ENCODE measurements around the gene SNAP25. TPM values are rescaled to one million over a fixed set of nuclear protein-coding genes. Genes with fewer than 3 reads are reported as not detected.

The SNAP25 gene
- total RNA-seq, 1 donor from 2014 or later, result 2.2 TPM

DNA sequence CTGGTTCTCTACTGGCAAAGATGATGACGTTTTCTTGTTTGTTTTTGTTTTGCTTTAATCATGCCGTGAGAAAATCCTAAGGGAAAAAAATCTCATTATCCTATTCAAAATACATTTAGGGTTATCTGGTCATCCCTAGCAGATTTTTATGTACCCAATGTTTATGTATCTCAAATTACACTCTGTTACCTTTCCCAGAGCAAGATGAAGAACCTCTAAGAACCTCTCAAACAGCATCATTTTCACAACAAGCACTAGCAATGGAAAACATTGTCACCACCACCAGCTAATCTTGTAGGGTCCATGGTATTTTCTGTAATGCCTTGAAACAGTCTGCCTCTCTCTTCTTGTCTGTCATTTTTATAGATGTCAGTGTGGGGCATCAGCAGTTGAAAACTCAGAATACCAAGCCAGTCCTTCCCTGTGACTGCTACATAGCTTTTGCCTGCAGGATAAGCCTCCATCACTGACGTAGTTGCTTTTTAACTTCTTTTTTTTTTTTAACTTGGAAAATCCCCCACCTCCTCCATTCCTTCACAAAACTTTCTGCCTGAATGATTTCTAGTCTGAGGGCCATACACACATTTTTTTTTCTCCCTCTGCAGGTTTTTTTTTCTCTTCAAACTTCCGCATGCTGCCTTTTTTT, 2.4 kb upstream of the SNAP25 start:
- DNase-seq, result peak; percentile 3

DNA sequence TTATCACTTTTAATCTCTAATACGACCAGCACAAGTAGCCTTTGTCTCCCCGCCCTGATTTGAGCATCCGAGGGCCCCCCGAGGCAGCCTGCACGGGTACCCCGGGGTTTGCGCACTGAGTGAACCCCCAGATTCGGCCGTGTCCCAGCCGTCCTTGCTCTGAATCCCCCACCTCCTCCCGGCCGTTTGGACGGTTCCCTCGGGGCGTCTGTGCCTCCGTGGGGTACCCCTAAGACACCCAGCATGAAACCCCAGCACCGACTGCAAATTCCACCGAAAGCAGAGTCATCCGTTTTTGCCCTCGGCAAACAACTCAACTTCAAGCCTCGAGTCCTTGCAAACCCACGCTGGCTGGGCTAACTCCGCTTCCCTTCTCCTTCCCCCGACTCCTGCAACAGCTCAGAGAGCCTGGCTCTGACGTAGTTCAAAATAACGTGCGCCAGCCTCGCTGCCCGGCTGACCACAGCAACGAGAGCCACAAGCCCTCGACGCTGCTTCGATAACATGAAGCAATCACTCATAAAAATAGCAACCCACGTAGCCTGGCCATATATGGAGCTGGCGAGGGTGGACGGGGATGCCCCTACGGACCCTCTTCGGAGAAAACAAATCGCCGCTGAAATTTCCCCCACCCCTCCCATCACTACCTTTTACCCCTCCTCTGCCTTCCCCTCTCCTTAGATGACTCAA, 764 bp upstream of the SNAP25 start:
- DNase-seq, result peak; percentile 75

DNA sequence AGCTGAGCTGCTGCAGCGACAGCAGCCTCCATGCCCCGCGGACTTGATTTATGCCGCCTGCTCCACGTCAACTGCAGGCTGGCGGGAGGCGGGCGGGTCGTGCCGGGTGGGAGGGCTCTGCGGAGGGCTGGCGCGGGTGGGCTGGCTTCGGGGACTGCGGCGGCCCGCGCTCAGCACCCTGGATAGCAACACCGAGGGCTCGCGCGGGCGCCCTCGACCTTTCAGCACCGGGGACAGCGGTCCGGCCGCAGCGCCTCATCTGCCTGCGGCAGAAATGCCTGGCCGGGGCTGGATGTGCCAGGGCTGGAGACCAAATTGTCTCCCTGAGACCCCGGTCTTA, 792 bp downstream of the SNAP25 start:
- peak; percentile 94 for DNase-seq

DNA sequence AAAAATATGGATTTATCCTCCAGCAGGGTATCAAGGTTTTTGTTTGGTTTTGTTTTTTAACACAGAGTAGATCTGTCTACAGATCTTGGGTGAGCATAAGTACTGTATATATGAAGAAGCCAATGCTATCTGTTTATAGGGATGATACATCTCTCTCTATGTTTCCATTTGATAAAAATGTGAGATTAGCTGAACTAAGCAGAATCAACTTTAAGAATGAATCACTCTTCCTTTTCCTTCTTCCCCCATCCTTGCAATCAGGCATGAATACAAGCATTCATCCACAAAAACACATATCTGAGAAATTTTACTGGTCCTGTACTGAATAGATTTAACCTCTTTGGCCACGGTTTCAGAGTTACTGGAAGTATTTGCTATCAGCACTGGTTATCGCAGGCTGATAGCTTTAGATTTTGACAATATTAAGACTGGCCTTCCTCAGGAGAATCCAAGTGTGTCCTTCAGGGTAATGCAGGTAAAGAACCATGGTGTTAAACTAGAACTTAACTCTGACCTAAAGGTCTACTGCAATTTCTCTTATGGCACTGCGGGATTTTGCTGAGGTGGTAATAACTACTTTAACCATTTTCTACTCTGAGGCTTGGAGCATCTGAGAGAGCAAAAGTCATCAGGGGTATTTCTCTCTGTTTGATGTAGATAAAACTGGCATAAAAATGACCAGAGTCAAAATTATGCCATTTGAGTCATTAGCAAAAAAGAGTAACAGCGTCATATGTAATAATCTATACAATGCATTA, 1.5 kb downstream of the SNAP25 start:
- no peak for DNase-seq

DNA sequence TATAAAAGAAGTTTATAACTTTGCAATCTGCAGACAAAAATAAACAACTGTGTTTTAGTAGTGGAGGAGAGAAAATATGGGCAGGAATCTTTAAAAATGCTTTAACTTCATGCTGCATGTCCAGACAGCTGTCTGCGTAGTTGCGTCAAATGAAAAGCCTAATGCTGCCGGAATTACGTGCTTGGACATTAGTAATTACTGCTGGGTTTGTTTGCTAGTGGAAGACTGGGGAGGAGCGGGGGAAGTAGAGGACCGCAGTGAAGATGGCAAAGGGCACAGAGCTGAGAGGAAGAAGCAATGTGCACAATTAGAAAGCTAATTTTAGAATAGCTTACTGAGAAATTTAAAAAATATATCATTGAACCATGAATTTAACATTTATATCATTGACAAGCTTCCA, 2.4 kb downstream of the SNAP25 start:
- DNase-seq, result no peak

DNA sequence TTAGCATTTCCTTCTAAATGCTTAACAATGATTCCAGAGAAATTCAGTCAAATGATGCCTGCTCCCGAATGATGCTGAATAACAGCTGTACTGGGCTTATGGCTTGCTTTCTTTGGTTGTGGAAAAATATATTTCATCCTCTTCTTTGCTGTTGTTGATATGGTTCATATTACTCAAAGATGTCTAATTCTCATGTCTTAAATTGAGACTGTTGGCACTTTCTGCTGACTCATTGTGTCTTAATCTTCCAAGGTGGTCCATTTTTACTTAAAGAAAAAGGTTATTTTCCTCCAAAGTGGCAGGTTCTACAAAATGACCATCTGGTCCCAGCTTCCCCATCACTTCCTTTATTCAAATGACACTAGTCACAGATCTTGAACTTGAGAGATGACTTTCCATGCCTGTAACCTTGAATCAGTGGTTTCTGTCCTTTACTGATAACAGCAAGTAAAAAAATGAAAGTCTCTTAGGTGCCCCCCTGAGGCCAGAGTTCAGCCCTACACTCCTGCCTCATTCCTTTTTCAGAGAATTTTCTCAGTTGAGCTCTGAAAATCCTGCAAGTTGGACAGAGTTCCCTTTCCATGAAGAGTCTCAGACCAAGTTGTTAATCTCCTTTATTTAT, 6.9 kb downstream of the SNAP25 start:
- DNase-seq, result no peak

DNA sequence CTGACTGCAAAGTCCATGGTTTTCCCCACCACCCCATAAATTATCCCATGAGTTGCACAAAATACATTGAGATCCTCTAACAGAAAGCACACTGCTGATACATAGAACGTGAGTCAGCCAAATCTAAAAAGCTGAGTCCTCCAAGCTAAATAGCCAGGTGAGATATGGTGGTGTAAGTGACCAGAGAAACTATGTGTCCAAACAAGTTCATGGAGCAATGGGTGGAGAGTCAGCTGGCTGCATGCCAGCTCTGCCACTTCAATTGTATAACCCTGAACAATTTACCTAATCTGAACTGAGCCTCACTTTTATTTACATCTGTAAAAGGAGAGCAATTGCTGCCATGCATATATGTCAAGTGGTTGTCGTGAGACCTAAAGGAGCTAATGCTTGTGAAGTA, 9.7 kb downstream of the SNAP25 start:
- DNase-seq, result no peak

DNA sequence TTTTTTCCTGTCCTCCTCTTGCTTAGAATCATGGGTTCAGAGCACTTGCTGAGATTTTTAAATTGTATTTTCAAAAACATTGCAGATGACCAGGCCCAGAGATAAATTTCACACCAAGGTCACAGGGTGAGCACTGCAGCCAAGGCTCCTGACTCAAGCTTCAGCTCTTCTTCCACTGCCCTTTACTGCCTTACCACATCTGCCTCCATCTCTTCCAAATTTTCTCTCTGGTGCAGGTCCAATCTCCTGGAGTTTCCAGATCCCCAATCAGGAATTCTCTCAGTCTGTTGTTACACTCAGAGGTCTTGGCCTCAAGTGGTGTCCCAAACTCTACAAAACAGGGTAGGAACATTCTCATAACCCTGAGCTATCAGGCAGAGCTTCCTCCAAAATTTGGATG, 12.7 kb downstream of the SNAP25 start:
- no peak for DNase-seq

DNA sequence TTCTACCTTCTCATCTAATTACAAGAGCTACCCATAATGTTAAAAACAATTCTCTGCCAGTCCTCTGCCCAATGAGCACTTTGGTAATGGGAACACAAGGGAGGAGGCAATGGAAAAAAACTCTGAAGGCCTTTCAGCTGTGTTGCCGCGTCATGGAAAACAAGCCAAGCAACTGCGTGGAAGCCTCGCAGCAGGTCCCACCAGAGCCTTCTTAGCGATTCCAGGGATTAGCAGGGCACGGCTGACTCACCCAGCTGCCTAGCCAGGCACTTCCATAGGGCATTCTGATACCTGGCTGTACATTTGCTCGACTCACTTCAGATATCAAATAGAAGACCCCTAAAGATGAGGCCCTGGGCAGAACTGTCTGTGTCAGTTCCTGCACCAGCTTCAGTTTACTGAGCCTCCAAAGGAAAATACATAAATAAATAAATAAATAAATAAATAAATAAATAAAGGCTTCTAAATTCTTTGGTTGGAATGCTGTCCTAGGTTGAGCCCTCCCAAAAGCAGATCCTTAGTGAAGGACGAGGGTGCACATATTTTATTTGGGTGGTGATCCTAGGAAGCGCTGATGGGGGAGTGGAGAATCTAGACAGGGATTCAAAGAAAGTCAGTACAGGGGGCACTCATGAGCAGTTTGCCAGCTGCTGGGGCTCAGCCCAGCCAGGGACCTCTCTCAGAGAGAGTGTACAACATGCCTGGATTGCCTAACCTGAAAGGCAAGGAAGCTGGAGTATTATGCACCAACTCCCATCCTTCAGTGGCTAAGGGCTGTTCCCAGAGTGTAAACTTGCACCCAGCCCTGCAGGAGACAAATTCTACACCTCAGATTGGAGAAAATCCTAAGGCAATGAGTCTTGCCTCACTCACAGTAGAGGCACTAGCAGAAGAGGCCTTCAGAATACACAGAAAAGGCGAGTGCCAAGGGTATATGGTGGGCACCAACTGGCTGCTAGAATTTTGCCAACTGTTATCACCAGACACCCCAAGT, 18.2 kb downstream of the SNAP25 start:
- DNase-seq, result peak; percentile 54

DNA sequence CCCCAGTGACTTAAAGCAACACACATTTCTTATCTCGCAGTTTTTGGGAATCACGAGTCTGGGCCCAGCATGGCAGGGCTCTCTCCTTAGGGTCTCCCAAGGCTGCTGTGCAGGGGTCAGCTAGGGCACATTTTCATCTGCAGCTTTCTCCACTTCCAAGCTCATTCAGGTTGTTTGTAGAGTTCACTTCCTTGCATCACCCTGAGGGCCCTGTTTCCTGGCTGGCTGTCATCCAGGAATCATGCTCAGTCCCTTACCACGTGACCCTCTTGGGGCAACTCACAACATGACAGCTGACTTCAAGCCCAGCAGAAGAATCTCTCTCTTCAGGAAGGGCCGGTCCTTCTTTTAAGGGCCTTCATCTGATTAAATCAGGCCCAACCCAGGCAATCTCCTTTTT, 21.3 kb downstream of the SNAP25 start:
- DNase-seq, result peak; percentile 30

DNA sequence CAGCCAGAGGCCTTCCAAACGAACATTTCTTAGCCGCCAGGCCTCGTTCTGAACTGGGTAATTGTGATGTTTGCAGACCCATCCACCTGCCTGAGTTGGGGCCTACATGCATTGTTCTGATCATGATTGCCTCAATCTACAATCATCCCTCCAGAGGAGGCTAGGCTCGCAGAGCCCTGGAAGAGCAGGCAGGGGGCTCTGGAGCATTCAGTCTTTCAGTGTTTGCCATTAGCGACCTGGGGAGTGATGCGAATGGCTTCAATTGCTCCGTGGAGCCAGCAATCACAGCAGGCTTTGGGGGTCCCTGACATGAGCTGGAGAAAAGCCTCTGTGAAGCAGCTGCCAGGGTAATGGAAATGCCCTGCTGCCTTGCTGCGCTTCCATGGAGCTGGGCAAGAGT, 22.0 kb downstream of the SNAP25 start:
- no peak for DNase-seq

DNA sequence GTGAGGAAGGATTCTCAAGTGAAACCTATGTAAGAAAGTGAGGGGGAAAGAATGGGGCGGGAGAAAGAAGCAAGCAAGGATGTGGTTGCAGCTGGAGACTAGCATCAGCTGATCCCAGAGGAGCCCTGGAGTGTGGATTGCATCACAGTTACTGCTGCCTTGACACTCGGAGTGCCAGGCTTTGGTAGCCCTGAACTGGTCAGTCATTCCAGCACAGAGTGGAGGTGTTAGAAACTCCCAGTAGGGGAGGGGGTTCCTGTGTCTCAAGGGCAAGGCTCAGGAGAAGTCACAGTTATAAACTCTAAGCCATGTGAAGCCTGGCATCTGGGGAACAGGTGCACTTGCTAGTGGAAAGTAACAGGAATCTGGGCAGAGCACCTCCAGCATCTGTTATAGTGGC, 23.5 kb downstream of the SNAP25 start:
- no peak for DNase-seq

DNA sequence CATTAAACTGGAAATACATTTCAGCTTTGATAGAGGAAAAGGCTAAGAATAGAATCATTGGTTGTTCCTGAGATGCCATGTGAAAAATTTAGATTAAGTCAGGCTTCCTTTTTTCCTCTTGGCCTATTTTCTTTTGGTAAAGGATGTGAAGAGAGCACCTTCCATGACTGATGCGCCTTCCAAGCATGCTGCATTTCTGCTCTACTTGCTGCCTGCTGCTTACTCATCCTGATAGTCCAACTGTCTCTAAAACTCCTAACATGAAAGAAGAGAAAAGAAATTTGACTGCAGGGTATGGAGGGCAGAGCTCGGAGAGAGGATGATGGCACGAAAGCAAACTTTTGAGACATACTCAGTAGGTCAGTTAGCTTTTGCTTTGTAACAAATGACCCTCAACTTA, 28.8 kb downstream of the SNAP25 start:
- DNase-seq, result no peak

DNA sequence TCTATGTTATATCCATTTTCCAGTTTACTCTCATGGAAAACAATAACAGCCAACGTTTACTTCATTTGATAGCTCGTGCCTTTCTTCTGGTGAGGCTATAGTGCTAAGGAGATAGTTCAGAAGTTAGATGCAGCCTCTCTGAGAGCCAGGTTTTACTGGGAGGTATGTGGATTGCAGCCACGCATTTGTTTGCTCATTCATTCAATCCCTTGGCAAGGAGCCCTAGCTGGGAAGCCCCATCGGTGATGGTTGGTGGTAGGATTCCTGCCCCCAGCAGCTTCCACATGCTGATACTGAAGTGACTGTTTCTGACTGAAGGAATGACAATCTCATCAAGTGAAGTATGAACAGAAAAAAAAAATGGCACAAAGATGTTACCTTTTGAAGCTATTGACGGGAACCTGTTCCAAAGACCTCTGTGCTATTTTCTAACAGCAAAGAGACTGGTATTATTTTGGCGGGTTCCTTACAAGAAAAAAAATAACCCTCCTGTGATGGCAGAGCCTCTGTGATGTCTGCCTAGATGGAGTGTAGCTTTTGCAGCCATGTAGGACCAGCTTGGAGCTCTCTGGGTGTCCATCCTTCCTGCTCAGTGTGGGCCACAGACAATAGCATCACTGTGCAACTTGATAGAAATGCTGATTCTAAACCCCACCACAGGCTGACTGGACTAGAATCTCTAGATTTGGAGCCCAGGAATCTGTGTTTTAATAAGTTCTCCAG, 30.6 kb downstream of the SNAP25 start:
- no peak for DNase-seq

DNA sequence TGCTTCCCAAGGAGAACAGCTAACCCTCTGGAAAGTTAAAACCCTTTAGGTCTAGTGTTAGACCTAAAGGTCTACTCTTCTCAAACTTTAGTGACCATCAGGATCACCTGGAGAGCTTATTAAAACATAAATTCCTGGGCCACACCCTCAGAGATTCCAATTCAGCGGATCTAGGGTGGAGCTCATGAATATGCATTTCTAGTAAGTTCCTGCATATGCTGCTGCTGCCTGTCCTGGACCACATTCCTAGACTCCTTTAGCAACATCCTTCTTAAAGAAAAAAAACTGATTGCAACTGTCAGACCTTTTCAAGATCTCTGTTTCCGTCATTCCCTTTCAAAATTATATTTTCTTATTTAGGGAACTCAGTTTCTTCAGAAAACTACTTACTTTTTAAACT, 31.2 kb downstream of the SNAP25 start:
- DNase-seq, result no peak

DNA sequence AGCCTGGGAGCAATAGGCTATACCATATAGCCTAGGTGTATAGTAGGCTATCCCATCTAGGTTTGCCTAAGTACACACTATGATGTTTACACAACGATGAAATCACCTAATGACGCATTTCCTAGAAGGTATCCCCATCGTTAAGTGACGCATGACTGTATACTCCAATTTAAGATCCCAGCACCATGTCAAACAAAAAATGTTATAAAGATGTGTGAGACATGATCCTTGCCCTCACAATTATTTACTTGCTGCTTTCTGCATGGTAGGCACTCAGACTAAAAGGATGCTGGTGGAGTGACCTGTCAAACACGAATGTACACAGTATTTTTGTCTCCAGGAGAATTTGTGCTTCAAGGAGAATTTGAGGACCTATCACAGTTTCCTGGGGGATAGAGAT, 32.3 kb downstream of the SNAP25 start:
- no peak for DNase-seq

DNA sequence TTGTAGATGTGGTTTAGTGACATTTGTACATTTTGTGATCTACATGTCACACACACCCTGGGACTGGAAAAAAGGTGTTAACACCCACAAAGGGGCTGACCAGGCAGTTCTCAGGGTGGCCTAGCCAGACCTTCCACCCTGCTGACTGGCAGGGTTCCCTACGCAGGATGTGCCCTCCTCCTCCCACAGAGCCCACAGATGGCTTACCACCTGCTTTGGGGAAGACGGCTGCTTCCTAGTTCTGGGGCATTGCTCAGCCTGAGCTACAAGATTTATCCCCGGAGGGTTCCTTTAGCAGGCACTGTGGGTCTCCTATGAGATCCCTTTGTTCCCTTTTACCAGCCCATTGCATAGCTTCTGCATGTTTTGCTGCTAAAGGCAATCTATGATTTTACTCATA, 35.1 kb downstream of the SNAP25 start:
- no peak for DNase-seq

DNA sequence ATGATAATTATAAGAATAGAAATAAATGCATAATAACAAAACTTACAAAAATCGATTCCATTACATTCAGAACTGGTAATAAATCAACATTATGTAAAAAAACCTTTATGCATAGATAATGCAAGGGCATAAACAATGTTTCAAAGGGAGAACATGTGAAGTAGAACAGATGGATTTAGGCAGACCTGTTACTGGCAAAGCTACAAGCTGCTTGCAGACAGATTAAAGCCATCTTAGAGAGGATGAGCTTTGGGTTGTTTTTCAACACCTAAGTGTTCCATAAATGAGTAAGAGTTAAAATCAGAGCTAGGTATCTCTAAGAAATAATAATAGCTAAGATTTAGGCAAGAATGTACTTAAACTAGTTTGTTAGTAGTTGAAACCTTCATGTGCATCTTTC, 37.2 kb downstream of the SNAP25 start:
- no peak for DNase-seq

DNA sequence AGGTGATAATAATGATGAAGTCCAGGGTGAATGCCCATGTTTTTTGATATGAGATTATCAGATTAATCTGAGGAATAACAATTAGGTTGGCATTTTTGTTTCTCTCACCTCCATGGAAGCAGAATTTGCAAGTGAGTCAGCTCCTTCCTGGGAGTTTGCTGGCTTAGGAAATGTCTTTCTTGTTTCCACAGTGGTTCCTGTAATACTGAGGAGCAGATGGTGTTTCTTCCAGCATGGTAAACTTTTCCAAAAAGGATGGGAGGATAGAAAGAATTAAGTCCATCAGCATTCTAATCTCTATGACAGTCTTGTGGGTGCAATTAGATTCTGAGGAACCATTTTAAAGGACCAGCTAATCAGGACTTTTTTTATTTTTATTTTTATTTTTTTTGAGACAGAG, 40.5 kb downstream of the SNAP25 start:
- no peak for DNase-seq

DNA sequence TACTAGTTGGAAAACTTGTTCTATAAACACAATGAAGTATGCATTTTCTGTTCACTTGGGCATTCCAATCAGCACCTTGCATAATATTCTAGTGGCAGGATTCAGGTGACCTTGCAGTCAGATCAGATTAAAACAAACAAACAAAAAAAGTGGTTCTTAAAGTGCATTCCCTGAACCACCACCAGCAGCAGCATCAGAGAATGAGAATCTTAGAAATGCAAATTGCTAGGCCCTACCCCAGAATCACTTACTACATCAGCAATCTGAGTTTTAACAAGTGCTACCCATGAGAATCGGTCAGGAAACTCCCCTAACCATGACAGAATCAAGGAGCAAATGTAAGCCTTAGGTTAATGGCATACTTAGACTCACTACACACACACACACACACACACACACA, 41.7 kb downstream of the SNAP25 start:
- DNase-seq, result no peak

DNA sequence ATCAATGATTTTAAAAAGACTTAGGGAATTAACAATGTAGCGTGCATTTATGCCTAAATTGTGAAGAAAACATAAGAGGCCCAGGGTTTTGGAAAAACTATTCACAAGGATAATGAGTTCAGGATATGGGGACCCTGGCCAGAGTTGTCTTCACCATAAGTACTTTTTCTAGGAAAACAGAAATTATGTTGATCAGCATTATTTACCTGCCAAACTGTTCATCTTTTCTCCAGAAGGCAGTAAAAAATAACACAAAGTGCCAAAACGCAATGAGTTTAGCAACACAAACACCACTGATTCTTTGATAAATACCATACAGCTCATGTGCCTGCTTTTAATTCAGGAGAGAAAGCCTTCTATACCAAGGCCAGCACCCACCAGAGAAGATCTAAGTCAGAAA, 43.1 kb downstream of the SNAP25 start:
- DNase-seq, result peak; percentile 7
